HG03469 (cell line): ENCODE measurements around the gene ANXA6.

ENCODE experiments used
- ATAC-seq: cut with Tn5 transposase; IDR thresholded peaks from one replicate; pipeline ENCODE4 v1.9.1; 2021; ENCODE audit warnings: mild to moderate bottlenecking, moderate library complexity, moderate number of reproducible peaks; ENCODE audit not compliant: unreplicated experiment

The ANXA6 gene

DNA sequence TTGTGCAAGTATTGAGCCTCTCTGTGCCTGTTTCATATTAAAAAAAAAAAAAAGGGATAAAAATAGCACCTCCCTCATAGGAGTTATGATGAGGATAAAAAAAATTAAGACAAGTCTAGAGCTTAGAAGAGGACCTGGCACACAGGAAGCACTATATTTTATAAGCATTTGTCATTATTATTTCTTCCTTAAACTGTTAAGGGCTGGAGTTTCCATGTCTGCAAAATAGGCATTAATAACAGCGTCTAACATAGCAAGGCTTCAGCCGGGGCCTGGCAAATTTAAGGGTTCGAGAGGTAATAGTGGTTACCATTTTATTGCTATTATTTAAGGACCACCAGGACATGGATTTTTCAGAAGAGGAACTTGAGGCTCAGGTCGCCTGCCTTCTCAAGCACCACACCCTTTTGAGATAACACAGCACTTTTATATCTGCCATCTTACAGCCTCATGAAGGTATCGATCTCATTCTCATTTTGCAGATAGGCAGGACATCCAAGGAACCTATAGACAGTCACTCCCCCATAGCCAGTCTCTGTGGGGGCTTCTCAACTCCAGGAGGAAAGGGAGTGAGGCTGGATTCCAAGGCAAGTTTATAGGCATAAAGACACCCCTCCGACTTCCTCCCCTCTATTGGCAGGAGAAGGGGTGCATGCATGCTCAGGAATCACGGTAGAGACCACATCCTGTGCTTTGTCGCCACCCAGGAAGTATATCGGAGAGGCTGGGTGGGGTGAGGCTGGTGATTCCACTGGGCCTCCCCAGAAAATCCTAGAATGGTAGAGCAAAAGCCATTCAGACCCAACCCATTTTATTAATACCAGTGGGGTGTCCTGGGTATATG, 2.4 kb downstream of the ANXA6 start:
- ATAC-seq = no peak

DNA sequence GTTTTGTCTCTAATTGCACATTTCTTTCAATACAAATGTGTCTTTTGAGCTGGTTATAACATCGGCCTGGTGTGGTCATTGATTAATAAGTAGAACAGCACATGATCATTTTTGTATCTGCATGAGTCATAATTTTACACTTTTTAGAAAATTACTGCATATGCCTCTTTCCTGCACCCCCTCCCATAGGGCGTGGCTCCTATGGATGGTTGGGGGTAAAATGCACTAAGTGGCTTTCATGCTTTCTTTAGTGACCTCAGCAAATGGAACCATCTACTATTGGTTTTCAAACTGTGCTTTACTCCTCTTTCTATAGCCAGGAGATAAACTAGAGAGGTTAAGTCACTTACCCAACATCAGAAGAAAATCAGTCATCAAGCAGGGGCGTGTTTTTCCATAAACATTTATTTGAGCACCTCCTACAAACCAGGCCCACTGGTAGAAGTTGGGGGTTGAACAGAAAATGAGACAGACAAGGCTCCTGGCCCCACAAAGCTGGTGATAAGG, 3.8 kb downstream of the ANXA6 start:
- ATAC-seq = no peak

GRCh38 chr5:151153300-151153699, 4.3 kb downstream of the ANXA6 start:
- no peak for ATAC-seq

- peak; percentile 34 for ATAC-seq
Observed at GRCh38 chr5:151151793-151152192, 5.8 kb downstream of the ANXA6 start.

DNA sequence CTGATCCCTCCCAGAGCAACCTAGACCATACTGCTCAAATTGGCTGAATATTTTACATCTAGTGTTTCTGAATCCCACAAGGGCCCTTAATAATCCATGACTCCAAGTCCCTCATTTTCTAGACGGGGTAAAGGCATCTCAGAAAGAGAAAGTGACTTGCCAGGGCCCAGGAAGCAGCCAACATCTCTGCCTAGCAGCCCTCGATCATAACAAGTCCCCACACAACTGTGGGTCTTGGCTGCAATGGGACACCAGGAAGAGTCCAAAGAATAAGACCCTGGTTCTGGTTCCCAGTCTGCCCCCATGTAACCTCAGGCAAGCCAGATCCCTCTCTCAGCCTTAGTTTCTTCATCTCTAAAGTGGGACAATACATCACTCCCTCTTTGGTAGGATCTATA, 6.3 kb downstream of the ANXA6 start:
- ATAC-seq = no peak

- peak; percentile 38 for ATAC-seq
Observed at GRCh38 chr5:151150471-151151262, 6.9 kb downstream of the ANXA6 start.

DNA sequence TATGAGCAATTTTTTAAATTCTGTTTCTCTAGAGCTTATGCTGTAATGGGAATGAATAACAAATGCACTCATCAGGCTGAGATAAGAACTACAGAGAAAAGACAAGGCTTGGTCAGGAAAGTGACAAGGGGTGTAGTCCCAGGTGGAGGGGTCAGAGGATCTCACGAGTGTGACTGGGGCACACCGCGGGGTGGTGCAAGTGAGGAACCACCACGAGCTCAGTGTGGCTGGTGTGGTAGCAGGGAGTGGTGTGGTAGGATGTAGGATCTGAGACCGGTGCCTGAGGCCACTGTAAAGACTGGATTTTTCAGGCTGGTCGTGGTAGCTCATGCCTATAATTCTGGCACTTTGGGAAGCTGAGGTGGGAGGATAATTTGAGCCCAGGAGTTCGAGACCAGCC, 9.0 kb downstream of the ANXA6 start:
- ATAC-seq = no peak

DNA sequence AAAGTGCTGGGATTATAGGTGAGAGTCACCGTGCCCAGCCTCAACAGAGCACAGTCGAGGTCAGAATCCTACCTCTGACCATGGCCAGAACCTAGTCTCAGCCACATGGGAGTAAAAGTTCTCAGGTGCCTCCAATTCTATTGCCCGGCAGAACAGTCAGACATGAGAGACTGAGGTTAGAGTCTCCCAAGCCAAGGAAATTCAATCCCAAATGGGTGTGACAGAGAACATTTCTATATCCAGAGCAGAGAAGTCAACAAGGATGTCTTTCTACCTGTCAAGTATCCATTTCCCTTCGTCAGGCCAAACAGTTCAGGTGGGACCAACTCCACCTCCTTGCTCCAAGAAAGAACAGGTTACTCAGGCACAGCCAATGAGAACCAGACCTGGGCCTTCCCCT, 10.5 kb downstream of the ANXA6 start:
- no peak for ATAC-seq

DNA sequence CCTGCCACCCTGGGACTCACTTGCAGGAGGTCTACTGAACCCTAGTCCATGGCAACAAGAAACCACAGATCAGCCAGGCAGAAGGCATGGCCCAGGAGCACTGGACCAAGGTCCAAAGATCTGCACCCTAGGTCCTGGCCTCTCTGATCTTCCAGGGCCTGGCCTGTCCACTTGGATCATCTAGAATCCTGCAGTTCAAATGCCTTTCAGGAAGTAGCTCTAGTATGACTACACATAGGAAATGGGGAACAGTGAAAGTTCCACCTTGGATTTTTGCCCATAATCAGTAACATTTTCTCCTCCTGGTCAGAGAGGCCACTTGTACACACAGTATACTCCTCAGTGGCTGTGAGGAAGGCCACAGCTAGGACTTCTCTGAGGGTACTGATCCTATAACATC, 11.5 kb downstream of the ANXA6 start:
- no peak for ATAC-seq

GRCh38 chr5:151144922-151145321, 12.7 kb downstream of the ANXA6 start:
- no peak for ATAC-seq

DNA sequence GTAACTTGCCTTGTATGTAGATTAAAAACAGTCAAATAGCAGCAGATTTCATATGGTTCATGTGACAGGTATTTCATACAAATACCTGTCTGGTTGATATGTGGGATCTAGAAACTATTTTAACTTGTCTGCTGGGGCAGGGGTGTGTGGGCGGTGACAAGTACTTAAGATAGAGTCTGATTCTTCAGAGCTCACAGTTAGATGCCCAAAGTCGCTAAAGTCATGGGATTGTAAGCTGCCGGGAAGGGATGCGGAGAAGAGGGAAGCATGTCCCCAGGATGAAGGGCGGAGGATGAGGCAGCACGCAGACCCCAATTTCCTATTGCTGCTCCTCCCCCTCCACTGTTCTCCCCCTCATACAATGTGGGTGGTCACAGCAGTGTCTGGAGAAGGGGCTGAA, 13.3 kb downstream of the ANXA6 start:
- ATAC-seq = no peak

DNA sequence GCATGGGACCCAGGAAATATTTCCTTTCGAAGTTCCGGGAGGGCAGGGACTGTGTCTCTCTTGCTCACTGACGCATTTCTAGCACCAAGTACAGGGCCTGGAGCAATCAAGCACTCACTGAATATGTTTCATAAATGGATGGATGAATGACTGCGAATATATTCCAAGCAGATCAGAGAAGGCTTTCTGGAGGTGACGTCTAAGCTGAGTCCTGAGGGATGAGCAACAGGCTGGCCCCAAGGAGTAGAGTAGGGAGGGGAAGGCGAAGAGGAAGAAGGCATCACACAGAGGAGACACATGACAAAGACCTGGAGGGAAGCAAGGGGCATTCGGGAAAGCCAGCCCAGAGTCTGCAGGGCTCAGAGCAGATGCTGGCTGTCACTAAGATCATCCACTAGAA, 13.9 kb downstream of the ANXA6 start:
- ATAC-seq = no peak

DNA sequence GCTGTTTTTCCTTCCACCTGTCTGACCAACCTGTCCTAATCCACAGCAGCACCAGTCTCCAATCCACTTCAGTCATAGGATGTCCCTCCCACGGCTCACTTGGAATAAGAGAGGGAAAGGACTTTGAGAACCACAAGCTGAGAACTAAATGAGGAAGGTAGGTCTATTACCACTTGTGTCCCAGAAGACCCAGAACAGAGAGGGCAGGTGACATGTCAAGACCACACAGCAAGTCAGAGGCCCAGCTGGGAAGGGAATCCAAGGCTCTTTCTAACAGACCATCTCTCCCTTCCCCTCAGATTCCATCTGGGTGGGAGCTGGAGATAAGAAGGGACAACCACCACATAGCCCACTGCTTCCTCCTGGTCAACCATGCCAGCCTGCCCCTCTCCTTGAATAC, 14.6 kb downstream of the ANXA6 start:
- ATAC-seq = no peak

DNA sequence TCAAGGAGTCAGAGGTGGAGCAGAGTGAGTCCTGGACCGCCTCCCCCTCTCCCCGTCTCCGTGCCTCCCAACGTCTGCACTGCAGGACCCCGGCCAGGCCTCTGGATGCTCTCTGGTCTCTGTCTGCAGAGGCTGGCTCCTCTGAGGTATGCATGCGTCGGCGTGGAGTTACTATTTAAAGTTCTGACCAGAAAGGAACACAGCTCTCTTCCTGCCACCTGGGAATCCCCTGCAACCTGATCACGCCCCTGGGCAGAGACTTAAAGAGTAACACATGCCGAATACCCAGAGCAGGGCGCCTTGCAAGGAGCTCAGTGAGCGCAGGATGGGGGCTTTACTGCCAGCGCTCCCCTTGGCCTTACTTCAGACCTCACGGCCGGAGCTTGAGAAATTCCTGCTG, 16.0 kb downstream of the ANXA6 start:
- ATAC-seq = peak; percentile 83

GRCh38 chr5:151140686-151141459, 16.7 kb downstream of the ANXA6 start:
- no peak for ATAC-seq

GRCh38 chr5:151139646-151140045, 17.9 kb downstream of the ANXA6 start:
- no peak for ATAC-seq

DNA sequence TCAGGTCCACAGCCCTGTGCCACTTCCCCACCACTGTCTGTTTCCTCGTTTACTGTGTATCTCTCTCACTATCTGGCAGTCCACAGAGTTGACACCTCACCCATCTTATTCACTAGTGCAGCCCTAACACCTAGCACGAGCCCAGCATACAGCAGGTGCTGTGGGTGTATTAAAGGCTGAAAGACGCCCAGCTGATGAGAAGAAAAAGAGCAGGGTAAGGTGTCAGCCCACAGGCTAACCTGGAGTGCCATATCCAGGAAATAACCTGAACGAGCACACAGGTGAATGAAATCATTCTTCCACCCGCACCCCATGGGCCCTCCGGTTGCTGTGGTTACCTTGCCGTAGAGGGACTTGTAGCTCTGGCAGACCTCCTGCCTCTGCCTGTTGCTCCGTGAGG, 18.6 kb downstream of the ANXA6 start:
- no peak for ATAC-seq

DNA sequence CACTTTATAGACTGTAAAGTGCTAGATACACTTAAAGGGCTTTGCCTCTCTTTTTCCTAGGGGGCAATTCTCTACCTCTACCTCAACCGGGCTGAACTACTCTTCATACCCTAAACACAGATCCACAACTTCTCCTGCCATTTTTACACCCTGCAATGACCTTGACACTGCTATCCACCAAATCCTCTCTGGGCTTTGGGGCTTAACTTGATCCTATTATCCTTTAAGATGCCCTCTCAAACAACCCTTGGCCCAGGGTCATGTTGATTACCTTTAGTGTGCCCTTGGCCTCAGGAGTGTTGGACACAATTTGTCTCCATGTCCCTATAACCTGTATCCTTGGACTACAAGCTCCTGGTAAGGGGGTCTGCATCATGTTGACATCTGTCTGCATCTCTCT, 19.5 kb downstream of the ANXA6 start:
- no peak for ATAC-seq

- ATAC-seq = no peak
Observed at GRCh38 chr5:151137067-151137825, 20.3 kb downstream of the ANXA6 start.

- ATAC-seq = peak; percentile 56
Observed at GRCh38 chr5:151134228-151134627, 23.4 kb downstream of the ANXA6 start.

- ATAC-seq = no peak
Observed at GRCh38 chr5:151132963-151133362, 24.6 kb downstream of the ANXA6 start.
